Right forelimb (tissue), 1 donor: ENCODE results near the gene NFAM1.

Experiments used
- DNase-seq: peaks from one replicate; pipeline ENCODE4 v3.0.0-alpha.2; 2018

Gene NFAM1

DNA sequence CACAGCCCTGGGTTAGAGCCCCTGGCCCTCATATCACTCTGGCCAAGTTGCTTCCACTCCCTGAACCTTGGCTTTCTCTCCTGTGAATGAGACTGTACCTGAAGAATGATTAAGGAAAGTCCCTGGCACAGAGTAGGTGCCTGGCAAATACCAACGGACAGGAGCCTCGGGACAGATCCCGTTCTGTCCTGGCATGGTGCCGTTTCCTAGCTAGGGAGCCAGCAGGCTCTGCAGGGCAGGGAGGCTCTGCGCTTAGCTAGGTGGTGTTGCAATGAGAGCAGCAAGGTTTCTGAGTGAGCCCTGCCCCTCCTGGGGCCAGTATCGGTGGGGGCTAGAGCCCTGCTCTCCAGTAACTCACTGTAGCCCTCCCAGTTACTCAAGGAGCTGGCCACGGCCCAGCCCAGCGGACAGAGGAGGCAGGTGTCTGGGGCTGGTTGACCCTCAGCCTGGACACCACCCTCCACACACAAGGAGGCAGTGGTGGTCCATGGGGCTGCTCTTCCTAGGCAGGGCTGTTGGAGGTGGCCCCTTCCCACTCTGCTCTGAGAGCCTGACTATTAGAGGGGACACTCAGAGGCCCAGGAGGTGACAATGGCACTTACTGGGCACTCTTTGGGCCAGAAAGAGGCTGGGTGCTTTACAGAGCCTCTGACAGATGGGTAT lies 74.4 kb downstream of the NFAM1 start:
- no peak for DNase-seq

DNA sequence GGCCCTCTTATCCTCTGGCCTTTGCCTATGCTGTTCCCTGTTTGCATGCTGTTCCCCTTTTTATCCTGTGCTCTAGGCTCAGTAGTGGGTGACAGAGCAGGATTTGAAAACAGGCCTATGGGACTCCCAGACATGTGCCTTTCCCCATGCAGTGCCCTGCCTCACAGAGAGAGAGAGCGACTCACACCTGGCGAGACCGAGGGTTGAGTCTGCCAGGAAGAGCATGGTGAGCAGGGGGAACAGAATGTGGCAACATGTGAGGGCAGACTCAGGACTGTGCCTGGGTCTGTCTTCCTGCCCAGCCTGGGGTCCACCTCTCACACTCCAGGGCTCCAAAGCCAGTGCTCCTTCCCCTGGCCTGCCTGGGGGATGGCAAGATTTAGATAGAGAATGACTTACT lies 75.0 kb downstream of the NFAM1 start:
- no peak for DNase-seq

- no peak for DNase-seq
Measured at GRCh38 chr22:42356533-42356932, 75.7 kb downstream of the NFAM1 start.

DNA sequence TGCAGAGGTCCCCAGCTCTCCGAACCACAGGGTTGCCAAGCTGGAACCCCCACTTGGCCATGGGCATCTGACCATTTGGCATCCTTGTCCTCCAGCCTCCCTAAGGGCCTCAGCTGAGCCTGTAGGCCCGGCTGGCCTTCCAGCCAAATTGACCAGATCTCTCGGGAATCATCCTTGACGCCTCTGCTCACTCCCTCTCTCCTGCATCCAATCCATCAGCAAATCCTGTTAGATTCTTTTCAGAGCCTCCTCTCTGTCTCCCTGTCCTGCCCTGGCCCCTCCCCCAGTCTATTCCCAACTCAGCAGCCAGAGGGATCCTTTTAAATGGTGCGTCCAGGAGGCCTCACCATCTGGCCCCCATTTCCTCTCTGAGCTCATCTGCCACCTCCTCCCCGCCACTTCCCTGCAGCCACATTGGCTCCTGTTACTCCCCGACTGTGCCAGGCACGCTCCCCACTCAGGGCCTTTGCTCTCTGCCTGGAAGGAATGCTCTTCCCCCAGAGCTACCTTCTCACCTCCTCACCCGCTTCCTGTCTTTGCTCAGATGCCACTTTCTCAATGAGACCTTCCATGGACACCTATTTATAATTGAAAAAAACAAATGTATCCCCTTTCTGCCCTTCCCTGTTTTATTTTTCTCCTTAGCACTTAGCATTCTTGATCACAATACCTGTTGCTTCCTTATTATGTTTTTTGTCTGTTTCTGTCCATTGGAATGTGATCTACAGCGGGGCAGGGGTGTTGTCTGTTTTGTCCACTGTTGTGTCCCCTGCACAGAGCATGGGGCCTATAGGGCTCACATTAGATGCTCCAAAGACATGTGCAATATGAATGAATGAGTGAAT lies 78.1 kb downstream of the NFAM1 start:
- peak; percentile 62 for DNase-seq

DNA sequence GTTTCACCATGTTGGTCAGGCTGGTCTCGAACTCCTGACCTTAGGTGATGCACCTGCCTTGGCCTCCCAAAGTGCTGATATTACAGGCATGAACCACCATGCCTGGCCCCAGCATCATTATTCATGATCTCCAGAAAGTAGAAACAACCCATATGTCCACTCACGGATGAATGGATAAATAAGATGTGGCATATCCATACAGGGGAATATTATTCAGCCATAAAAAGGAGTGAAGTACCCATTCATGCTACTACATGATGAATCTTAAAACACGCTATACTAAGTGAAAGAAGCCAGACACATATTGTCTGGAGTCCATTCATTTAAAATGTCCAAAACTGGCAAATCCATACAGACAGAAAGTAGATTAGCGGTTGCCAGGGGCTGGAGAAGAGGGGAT lies 81.8 kb downstream of the NFAM1 start:
- DNase-seq = no peak

DNA sequence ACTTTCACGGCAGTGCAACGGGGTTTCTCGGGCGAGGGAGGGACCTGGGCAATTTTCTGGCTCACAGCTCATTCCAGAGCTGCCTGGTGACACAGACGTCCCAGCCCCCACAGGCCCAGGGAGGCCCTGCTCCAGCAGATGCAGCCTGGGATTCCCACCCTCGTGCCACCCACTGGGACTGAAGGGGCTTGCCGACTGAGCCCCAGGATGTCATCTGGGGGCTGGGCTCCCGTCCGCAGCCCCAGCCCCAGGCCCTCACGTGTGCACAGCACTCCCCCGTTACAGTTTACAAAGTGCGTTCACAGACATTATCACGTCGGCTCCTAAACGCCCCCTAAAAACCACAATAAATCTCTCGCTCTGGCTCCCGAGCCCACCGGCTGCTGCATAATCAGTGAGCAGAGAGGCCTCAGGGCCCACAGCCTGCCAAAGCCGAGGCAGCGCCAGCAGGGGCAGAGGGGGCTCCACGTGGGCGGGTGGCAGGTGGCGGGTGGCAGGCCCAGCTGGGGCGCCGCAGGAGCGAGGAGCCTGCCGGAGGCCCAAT lies 84.8 kb downstream of the NFAM1 start:
- DNase-seq = no peak

GRCh38 chr22:42346722-42347121 lies 85.5 kb downstream of the NFAM1 start:
- no peak for DNase-seq

DNA sequence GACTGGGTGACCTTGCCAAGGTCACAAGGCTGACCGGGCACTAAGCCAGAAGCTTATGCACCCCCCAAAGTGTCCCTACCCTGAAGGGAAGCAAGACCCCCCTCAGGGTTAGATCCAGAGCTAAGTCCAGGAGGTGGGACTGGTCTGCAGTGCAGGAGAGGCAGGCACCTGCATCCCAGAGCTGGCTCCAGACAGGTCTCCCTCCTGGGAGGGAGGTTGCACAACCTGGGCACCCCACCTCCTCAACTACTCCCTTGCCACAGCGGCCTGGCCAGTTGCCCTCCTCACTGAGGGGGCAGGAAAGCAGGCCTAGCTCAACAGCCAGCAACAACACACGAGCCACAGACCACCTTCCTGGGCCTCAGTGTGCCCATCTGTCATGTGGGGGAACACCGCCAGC lies 86.7 kb downstream of the NFAM1 start:
- no peak for DNase-seq

- DNase-seq = peak; percentile 80
Measured at GRCh38 chr22:42344361-42344905, 87.8 kb downstream of the NFAM1 start.

DNA sequence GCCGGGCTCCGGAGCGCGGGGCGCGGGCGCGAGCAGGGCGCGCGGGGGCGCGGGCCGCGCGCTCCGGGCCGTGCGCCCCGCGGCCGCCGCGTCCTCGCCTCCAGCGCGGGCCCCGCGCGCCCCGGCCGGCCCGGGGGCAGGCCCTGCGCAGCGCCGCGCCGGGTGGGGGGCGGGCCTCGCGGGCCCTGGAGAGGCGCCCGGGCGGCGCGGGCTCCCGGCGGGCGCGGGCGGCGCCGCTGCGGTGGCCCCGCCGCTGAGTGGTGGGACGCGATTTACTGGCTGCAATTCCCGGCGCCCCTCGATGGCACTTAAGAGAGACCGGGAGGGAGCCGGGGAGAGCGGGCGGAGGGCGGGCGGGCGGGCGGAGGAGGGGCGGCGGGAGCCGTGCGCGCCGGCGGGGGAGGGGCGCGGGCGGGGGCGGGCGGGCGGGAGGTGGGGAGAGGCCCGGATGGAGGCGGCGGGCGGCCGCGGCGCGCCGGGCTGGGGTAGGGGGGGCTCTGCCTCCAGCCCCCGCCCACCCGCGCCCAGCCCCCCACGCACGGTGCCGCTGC lies 88.6 kb downstream of the NFAM1 start:
- no peak for DNase-seq

DNA sequence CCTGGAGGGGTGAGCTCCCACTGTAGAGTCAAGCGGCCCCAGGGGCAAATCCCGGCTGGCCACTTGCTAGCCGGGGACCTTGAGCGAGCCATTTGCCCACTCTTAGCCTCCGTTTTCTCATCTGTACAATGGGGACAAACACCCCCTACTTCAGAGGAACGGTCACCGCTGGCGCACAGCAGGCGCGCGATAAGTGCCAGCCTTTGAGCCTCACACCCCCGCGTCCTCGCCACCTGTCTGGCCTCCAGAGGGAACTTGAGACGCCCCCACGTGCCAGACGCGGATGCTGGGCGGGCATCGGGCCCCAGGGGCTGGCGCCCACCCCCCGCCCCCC lies 89.1 kb downstream of the NFAM1 start:
- DNase-seq = no peak

GRCh38 chr22:42342426-42343120 lies 89.6 kb downstream of the NFAM1 start:
- no peak for DNase-seq

GRCh38 chr22:42341779-42342178 lies 90.4 kb downstream of the NFAM1 start:
- DNase-seq = no peak

DNA sequence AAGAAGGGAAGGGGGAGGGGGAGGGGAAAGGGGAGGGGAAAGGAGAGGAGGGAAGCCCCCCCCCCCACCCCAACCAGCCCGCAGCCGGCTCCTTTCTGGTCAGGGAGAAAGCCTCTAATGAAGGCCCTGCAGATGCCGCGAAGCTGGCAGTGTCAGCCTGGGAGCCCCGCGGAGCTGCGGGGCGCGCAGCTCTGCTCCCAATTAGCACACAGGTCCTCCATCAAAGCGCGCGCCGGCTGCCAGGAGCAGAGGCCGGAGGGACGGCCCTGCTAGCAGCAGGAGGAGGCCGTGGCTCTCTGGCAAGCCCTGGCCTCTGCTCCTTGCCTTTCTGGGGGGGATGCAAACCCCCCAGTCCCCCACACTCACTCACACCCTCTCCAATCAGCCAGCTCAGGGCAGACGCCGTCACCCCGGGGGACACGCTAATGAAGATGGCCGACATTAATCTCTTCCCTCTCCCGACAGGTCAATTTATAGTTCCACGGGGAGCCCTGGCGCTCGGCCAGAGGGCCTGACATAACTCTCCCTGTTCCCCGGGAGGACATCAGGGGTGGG lies 91.3 kb downstream of the NFAM1 start:
- DNase-seq = no peak

GRCh38 chr22:42340150-42340549 lies 92.1 kb downstream of the NFAM1 start:
- no peak for DNase-seq

DNA sequence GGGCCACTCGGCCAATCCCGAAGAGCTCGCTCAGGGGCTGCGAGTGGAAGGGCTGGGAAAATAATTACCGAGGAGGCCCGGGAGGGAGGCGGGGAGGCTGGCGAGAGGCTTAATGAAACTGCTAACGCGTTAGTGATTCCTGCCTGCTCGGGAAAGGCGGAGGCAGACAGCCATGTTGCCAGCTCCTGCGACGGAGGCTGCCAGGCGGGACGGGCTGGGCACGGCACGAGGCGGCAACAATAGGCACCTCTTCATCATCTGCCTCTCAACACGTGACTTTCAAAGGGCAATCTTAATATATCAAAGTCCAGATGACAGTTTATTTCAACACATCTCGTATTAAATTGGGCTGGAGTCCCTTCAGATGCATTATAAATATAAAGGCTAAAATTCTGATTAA lies 93.7 kb downstream of the NFAM1 start:
- no peak for DNase-seq

GRCh38 chr22:42337356-42337755 lies 94.8 kb downstream of the NFAM1 start:
- DNase-seq = no peak

GRCh38 chr22:42336527-42337227 lies 95.5 kb downstream of the NFAM1 start:
- DNase-seq = no peak

- no peak for DNase-seq
Measured at GRCh38 chr22:42335839-42336378, 96.3 kb downstream of the NFAM1 start.

DNA sequence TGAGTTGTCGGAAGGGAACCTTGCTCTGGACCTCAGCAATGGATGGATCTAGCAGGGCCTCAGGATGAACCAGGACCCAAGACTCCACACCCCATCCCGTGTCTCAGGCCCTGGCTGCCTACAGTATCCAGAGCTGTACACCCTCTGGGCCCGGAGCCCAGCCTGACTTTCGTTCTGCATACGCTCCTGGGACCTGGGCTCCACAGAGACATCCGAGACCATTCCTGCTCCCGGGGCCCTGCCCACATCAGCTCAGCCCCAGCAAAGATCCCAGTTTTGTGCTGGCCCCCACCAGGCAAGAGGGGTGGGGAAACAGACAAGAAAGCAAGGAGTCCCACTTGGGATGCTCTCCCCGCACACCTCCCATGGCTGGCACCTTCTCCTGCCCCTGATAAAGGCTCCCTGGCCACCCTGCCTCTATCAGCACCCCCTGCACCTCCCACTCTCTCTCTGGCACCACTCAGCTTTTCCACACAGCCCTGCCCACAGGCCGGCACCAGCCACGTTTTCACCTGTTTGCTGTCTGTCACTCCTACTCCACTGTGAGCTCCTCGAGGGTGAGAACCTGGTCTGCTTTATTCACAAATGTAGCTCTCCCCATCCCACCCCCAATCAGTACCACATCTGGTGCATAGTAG lies 97.2 kb downstream of the NFAM1 start:
- DNase-seq = no peak

GRCh38 chr22:42333544-42333943 lies 98.7 kb downstream of the NFAM1 start:
- DNase-seq = no peak
